ENCODE results near the gene TAX1BP1.

Gene TAX1BP1

DNA sequence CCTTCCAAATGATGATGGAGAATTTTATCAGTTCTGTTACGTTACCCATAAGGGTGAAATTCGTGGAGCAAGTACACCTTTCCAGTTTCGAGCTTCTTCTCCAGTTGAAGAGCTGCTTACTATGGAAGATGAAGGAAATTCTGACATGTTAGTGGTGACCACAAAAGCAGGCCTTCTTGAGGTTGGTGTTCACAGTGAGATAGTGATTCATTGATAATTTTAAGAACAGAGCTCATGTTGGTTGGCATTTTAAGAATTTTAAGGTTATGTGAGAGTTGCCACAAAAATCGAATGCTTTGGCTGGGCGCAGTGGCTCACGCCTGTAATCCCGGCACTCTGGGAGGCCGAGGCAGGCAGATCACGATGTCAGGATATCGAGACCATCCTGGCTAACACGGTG lies 25.9 kb downstream of the TAX1BP1 start:
- no peak overlapping the region for H3K27ac ChIP-seq (ENCODE audit: low read length, poor library complexity, severe bottlenecking)
- H3K27me3 ChIP-seq (ENCODE audit: control insufficient read depth in 1 of 2, insufficient read depth in 1 of 2, low read length in 2 of 2): no peaks in the 10 kb centered on the region
- H3K4me3 ChIP-seq (ENCODE audit: insufficient read depth in 1 of 2, low read depth in 1 of 2, low read length in 2 of 2): no peak overlapping the region
- H3K23ac ChIP-seq (ENCODE audit: low read length in 2 of 2): no peak overlapping the region
- no peak overlapping the region for H4K8ac ChIP-seq (ENCODE audit: low read length)
- H3K9ac ChIP-seq (ENCODE audit: low read length): no peak overlapping the region
- no peak overlapping the region for H2BK12ac ChIP-seq (ENCODE audit: low read length in 2 of 2)
- H3K4me1 ChIP-seq (ENCODE audit: control insufficient read depth, insufficient read depth, low read depth, low read length): no peaks in the 10 kb centered on the region
- no peak overlapping the region for H3K18ac ChIP-seq (ENCODE audit: low read depth in 1 of 2, low read length in 2 of 2)
- over 99% methylated on average over 11 of the region's 11 CpGs for WGBS
- peaks cover 5% of the 10 kb centered on the region for H3K79me1 ChIP-seq (replicated peaks; ENCODE audit: low read length, poor library complexity, severe bottlenecking)
- H3K14ac ChIP-seq (ENCODE audit: low read length in 2 of 2): no peak overlapping the region
- H2AFZ ChIP-seq (ENCODE audit: low read depth, low read length): no peak overlapping the region
- H2AK5ac ChIP-seq (ENCODE audit: low read length, severe bottlenecking): no peak overlapping the region
- no peak for DNase-seq
- no peaks in the 10 kb centered on the region for H3K9me3 ChIP-seq (ENCODE audit: control insufficient read depth, low read length)
- no peak overlapping the region for H3K4ac ChIP-seq (ENCODE audit: low read depth in 1 of 2, low read length in 2 of 2)
- no peak overlapping the region for H2BK15ac ChIP-seq (ENCODE audit: low read depth, poor library complexity, severe bottlenecking)
- H3K36me3 ChIP-seq (ENCODE audit: control insufficient read depth in 1 of 2, insufficient read depth in 2 of 2, low read depth in 1 of 2, low read length in 2 of 2): peaks cover 5 to 47% of the 10 kb centered on the region in 2 experiments
- H2BK5ac ChIP-seq (ENCODE audit: low read depth, low read length, poor library complexity, severe bottlenecking): no peak overlapping the region
- no peak overlapping the region for H4K91ac ChIP-seq (ENCODE audit: low read length)
- H2BK120ac ChIP-seq (ENCODE audit: low read depth, low read length): no peak overlapping the region
- no peak overlapping the region for H3K4me2 ChIP-seq (ENCODE audit: low read length, poor library complexity, severe bottlenecking)

DNA sequence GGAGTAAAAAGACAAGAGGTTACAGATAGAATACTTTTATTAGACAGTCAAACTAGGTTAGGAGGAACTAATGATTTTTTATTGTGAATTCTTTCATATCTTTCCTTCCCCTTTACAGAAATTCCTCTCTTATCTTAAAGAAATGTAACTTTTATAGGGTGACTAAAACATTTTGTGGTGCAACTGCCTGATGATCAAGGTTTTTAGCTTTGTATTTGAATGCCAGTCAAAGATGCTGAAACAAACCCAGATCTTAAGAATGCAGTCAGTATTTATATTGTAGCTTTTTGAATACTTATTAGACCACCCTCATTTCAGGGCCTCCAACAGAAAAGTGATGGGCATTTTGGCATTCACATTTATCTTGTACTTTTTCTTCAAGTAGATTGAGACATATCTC lies 27.4 kb downstream of the TAX1BP1 start:
- Histone ChIP-seq H3K4ac (ENCODE audit: low read depth in 1 of 2, low read length in 2 of 2) (no peak overlapping the region), H4K91ac (ENCODE audit: low read length) (no peak overlapping the region), H3K14ac (ENCODE audit: low read length in 2 of 2) (no peak overlapping the region), H3K27me3 (ENCODE audit: control insufficient read depth in 1 of 2, insufficient read depth in 1 of 2, low read length in 2 of 2) (no peaks in the 10 kb centered on the region), H3K27ac (ENCODE audit: low read length, poor library complexity, severe bottlenecking) (no peak overlapping the region), H2BK5ac (ENCODE audit: low read depth, low read length, poor library complexity, severe bottlenecking) (no peak overlapping the region), H3K4me3 (ENCODE audit: insufficient read depth in 1 of 2, low read depth in 1 of 2, low read length in 2 of 2) (no peak overlapping the region), H2BK15ac (ENCODE audit: low read depth, poor library complexity, severe bottlenecking) (no peak overlapping the region), H2BK12ac (ENCODE audit: low read length in 2 of 2) (no peak overlapping the region), H3K4me2 (ENCODE audit: low read length, poor library complexity, severe bottlenecking) (no peak overlapping the region), H3K36me3 (ENCODE audit: control insufficient read depth in 1 of 2, insufficient read depth in 2 of 2, low read depth in 1 of 2, low read length in 2 of 2) (peaks cover 5 to 47% of the 10 kb centered on the region in 2 experiments), H2BK120ac (ENCODE audit: low read depth, low read length) (no peak overlapping the region), H3K9me3 (ENCODE audit: control insufficient read depth, low read length) (no peaks in the 10 kb centered on the region), H2AFZ (ENCODE audit: low read depth, low read length) (no peak overlapping the region), H3K79me1 (replicated peaks; ENCODE audit: low read length, poor library complexity, severe bottlenecking) (peaks cover 5% of the 10 kb centered on the region), H3K4me1 (ENCODE audit: control insufficient read depth, insufficient read depth, low read depth, low read length) (no peaks in the 10 kb centered on the region), H3K9ac (ENCODE audit: low read length) (no peak overlapping the region), H4K8ac (ENCODE audit: low read length) (no peak overlapping the region), H3K23ac (ENCODE audit: low read length in 2 of 2) (no peak overlapping the region), H3K18ac (ENCODE audit: low read depth in 1 of 2, low read length in 2 of 2) (no peak overlapping the region), H2AK5ac (ENCODE audit: low read length, severe bottlenecking) (no peak overlapping the region)
- no peak for DNase-seq

DNA sequence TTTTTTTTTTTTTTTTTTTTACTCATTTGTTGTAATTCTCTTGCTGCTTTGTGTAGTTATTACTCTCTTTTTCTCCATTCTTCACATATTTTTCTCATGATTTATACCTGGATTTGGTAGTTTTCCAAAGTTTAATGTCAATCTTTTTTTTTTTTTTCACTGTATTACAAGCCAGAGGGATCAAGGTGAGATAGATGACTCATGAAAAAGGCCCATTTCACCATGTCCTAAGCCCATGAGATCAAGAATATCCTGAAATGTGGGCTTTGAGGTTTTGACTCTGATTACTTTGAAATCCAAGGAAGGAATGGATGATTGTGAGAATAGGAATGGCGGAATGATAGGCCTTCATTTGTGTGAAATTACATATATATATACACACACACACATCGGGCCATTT lies 31.1 kb downstream of the TAX1BP1 start:
- no peak overlapping the region for H3K14ac ChIP-seq (ENCODE audit: low read length in 2 of 2)
- no peak overlapping the region for H3K9ac ChIP-seq (ENCODE audit: low read length)
- no peak overlapping the region for H4K91ac ChIP-seq (ENCODE audit: low read length)
- no peaks in the 10 kb centered on the region for H3K4me1 ChIP-seq (ENCODE audit: control insufficient read depth, insufficient read depth, low read depth, low read length)
- H2BK120ac ChIP-seq (ENCODE audit: low read depth, low read length): no peak overlapping the region
- no peak overlapping the region for H3K23ac ChIP-seq (ENCODE audit: low read length in 2 of 2)
- peaks cover 0 to 44% of the 10 kb centered on the region in 2 experiments for H3K36me3 ChIP-seq (ENCODE audit: control insufficient read depth in 1 of 2, insufficient read depth in 2 of 2, low read depth in 1 of 2, low read length in 2 of 2)
- H4K8ac ChIP-seq (ENCODE audit: low read length): no peak overlapping the region
- WGBS: 100% methylated on average over 1 of the region's 2 CpGs
- no peak overlapping the region for H2AFZ ChIP-seq (ENCODE audit: low read depth, low read length)
- H3K27me3 ChIP-seq (ENCODE audit: control insufficient read depth in 1 of 2, insufficient read depth in 1 of 2, low read length in 2 of 2): no peaks in the 10 kb centered on the region
- no peak for DNase-seq
- H3K79me1 ChIP-seq (replicated peaks; ENCODE audit: low read length, poor library complexity, severe bottlenecking): peaks cover 6% of the 10 kb centered on the region
- H2AK5ac ChIP-seq (ENCODE audit: low read length, severe bottlenecking): no peak overlapping the region
- H2BK15ac ChIP-seq (ENCODE audit: low read depth, poor library complexity, severe bottlenecking): no peak overlapping the region
- no peak overlapping the region for H3K18ac ChIP-seq (ENCODE audit: low read depth in 1 of 2, low read length in 2 of 2)
- H2BK5ac ChIP-seq (ENCODE audit: low read depth, low read length, poor library complexity, severe bottlenecking): no peak overlapping the region
- no peaks in the 10 kb centered on the region for H3K9me3 ChIP-seq (ENCODE audit: control insufficient read depth, low read length)
- no peak overlapping the region for H3K4me2 ChIP-seq (ENCODE audit: low read length, poor library complexity, severe bottlenecking)
- no peak overlapping the region for H3K4ac ChIP-seq (ENCODE audit: low read depth in 1 of 2, low read length in 2 of 2)
- H3K27ac ChIP-seq (ENCODE audit: low read length, poor library complexity, severe bottlenecking): no peak overlapping the region
- no peak overlapping the region for H2BK12ac ChIP-seq (ENCODE audit: low read length in 2 of 2)
- H3K4me3 ChIP-seq (ENCODE audit: insufficient read depth in 1 of 2, low read depth in 1 of 2, low read length in 2 of 2): no peak overlapping the region

DNA sequence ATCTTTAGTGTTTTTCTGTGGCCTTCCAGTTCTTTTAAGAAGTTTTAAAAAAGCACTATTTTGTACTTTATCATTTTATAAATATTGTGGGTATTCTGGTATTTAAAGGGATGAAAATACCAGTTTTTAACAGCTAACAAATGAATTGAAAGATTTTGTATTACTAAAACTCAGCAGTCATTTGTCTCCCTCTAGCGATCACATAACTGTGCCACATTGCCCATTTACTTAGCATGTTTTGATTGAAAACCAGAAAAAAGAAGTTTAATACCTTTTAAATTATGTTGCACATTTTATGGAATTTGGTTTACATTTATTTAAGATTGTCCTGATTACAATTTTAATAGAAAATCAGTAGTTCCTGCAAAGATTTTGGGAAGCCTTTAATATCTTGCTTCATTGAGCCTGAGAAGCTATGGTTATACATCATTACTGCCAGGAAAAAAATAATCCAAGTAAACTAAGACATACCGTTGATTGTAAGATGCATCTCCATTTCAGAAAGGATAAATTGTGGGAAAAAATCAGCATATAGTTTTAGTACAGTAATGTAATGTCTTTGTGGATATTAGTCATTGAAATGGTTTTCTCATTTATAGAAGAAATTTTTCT lies 34.9 kb downstream of the TAX1BP1 start:
- Histone ChIP-seq H3K79me1 (replicated peaks; ENCODE audit: low read length, poor library complexity, severe bottlenecking) (peaks cover 13% of the 10 kb centered on the region), H3K4me2 (ENCODE audit: low read length, poor library complexity, severe bottlenecking) (no peak overlapping the region), H3K9ac (ENCODE audit: low read length) (no peak overlapping the region), H2BK120ac (ENCODE audit: low read depth, low read length) (no peak overlapping the region), H3K9me3 (ENCODE audit: control insufficient read depth, low read length) (no peaks in the 10 kb centered on the region), H3K18ac (ENCODE audit: low read depth in 1 of 2, low read length in 2 of 2) (no peak overlapping the region), H3K4me3 (ENCODE audit: insufficient read depth in 1 of 2, low read depth in 1 of 2, low read length in 2 of 2) (no peak overlapping the region), H3K27ac (ENCODE audit: low read length, poor library complexity, severe bottlenecking) (no peak overlapping the region), H3K4me1 (ENCODE audit: control insufficient read depth, insufficient read depth, low read depth, low read length) (no peaks in the 10 kb centered on the region), H3K23ac (ENCODE audit: low read length in 2 of 2) (no peak overlapping the region), H2BK15ac (ENCODE audit: low read depth, poor library complexity, severe bottlenecking) (no peak overlapping the region), H4K91ac (ENCODE audit: low read length) (no peak overlapping the region), H3K36me3 (ENCODE audit: control insufficient read depth in 1 of 2, insufficient read depth in 2 of 2, low read depth in 1 of 2, low read length in 2 of 2) (peaks cover 0 to 39% of the 10 kb centered on the region in 2 experiments), H4K8ac (ENCODE audit: low read length) (no peak overlapping the region), H2BK5ac (ENCODE audit: low read depth, low read length, poor library complexity, severe bottlenecking) (no peak overlapping the region), H3K14ac (ENCODE audit: low read length in 2 of 2) (no peak overlapping the region), H2BK12ac (ENCODE audit: low read length in 2 of 2) (no peak overlapping the region), H3K4ac (ENCODE audit: low read depth in 1 of 2, low read length in 2 of 2) (no peak overlapping the region), H2AFZ (ENCODE audit: low read depth, low read length) (no peak overlapping the region), H2AK5ac (ENCODE audit: low read length, severe bottlenecking) (no peak overlapping the region), H3K27me3 (ENCODE audit: control insufficient read depth in 1 of 2, insufficient read depth in 1 of 2, low read length in 2 of 2) (no peaks in the 10 kb centered on the region)
- no CpG with 5 or more reads among the region's 2 CpGs for WGBS
- DNase-seq: peak; percentile 47

Measured in mesenchymal stem cell (in vitro differentiated cells and primary cell).